Stimulated activated CD4-positive, alpha-beta T cell treated with anti-CD3 and anti-CD28 coated beads, Interleukin-1b, Interleukin-23, amount 100 ng/mL, for 48 hours (primary cell): ENCODE results near the gene SPTBN4.
"Not testable (repeated sequence)": the region's sequence is repeated elsewhere in the genome, so short reads cannot be mapped to it uniquely, and the experiment has no call there.

Experiments
- DNase-seq: peaks from one replicate; pipeline ENCODE4 v3.0.0-alpha.2; 2020

SPTBN4 gene

GRCh38 chr19:40510526-40511115 is 43.8 kb downstream of the SPTBN4 start:
- DNase-seq = no peak

- DNase-seq = no peak
These were observed 44.7 kb downstream of the SPTBN4 start for GRCh38 chr19:40511487-40511886.

GRCh38 chr19:40512110-40512472 is 45.3 kb downstream of the SPTBN4 start:
- no peak for DNase-seq

GRCh38 chr19:40512473-40513344 is 45.9 kb downstream of the SPTBN4 start:
- no peak for DNase-seq

- no peak for DNase-seq
These were observed 46.5 kb downstream of the SPTBN4 start for GRCh38 chr19:40513345-40513678.

GRCh38 chr19:40513741-40514315 is 47.0 kb downstream of the SPTBN4 start:
- DNase-seq = no peak

GRCh38 chr19:40517248-40517647 is 50.4 kb downstream of the SPTBN4 start:
- DNase-seq = no peak

- DNase-seq = peak; percentile 19
These were observed 52.8 kb downstream of the SPTBN4 start for GRCh38 chr19:40519352-40520322.

GRCh38 chr19:40521276-40521675 is 54.5 kb downstream of the SPTBN4 start:
- no peak for DNase-seq

- not testable (repeated sequence) for DNase-seq
These were observed 55.1 kb downstream of the SPTBN4 start for GRCh38 chr19:40521900-40522299.

- DNase-seq = peak; percentile 67
These were observed 56.7 kb downstream of the SPTBN4 start for GRCh38 chr19:40523322-40524047.

GRCh38 chr19:40524133-40524549 is 57.3 kb downstream of the SPTBN4 start:
- no peak for DNase-seq

- DNase-seq = no peak
These were observed 57.9 kb downstream of the SPTBN4 start for GRCh38 chr19:40524655-40525054.

GRCh38 chr19:40525234-40526051 is 58.6 kb downstream of the SPTBN4 start:
- DNase-seq = no peak

- DNase-seq = no peak
These were observed 61.3 kb downstream of the SPTBN4 start for GRCh38 chr19:40528078-40528477.

- no peak for DNase-seq
These were observed 61.8 kb downstream of the SPTBN4 start for GRCh38 chr19:40528533-40529092.

GRCh38 chr19:40529093-40529954 is 62.5 kb downstream of the SPTBN4 start:
- peak; percentile 90 for DNase-seq

- no peak for DNase-seq
These were observed 63.5 kb downstream of the SPTBN4 start for GRCh38 chr19:40530091-40530901.

- DNase-seq = no peak
These were observed 66.7 kb downstream of the SPTBN4 start for GRCh38 chr19:40533508-40533907.
